Activated CD8-positive, alpha-beta memory T cell treated with anti-CD3 and anti-CD28 coated beads, Interleukin-2, amount 50 U/mL, for 24 hours (primary cell): ENCODE measurements around the gene HOXB3.

ENCODE experiments used
- DNase-seq: peaks from one replicate; pipeline ENCODE4 v3.0.0-alpha.2; 2020; ENCODE audit errors: extremely low read depth

Gene HOXB3

DNA sequence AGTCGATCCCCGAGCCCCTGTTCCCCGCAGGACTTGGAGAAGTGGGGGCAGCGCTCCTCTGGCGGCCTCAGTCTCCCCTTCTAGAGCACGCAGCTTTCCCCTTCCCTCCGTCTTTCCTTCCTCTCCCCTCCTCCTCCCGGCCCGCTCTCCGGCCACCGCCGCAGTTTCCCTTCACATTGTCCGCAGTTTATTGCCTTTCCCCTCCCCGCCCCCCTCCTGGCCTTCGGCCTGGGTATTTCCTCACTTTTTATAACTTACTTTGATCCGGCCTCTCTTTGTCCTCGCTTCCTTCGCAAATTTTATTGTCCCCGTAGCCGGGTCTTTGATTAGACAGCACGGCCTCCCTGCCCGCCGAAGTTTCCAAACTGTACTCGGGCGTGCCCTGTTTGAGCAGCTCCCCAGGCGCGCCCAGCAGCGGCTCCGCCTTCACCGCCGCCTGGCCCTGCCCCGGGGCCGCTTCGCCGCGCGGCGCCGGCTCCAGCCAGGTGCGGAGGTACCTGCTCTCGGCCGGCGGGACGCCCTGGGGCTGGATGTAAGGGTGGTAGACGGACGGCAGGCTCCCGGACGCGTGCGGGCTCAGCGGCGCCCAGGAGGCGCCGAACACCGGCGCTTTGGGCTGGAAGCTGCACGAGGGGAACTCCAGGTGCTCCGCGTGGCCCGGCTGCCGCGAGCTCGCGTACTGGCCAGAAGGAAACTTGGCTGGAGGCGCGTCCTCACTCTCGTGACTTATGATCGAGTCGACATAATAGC is 35.6 kb upstream of the HOXB3 start:
- no peak for DNase-seq

- no peak for DNase-seq
Observed at GRCh38 chr17:48624544-48625494, 34.8 kb upstream of the HOXB3 start.

- DNase-seq, result no peak
Observed at GRCh38 chr17:48624118-48624517, 34.1 kb upstream of the HOXB3 start.

- no peak for DNase-seq
Observed at GRCh38 chr17:48623583-48623982, 33.5 kb upstream of the HOXB3 start.

DNA sequence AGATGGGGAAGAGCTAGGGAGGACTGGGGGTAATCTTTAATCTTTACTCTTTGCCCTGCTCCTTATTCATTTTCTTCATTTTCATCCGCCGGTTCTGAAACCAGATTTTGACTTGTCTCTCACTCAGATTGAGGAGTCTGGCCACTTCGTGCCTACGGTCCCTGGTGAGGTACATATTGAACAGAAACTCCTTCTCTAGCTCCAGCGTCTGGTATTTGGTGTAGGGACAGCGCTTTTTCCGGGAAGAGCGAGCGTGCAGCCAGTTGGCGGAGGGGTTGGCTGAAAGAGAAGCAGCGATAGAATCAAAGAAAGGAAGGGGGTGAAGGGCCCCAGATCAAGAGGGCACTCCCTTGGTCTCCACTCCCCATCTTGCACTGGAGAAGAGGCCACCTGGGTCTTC is 32.8 kb upstream of the HOXB3 start:
- no peak for DNase-seq

DNA sequence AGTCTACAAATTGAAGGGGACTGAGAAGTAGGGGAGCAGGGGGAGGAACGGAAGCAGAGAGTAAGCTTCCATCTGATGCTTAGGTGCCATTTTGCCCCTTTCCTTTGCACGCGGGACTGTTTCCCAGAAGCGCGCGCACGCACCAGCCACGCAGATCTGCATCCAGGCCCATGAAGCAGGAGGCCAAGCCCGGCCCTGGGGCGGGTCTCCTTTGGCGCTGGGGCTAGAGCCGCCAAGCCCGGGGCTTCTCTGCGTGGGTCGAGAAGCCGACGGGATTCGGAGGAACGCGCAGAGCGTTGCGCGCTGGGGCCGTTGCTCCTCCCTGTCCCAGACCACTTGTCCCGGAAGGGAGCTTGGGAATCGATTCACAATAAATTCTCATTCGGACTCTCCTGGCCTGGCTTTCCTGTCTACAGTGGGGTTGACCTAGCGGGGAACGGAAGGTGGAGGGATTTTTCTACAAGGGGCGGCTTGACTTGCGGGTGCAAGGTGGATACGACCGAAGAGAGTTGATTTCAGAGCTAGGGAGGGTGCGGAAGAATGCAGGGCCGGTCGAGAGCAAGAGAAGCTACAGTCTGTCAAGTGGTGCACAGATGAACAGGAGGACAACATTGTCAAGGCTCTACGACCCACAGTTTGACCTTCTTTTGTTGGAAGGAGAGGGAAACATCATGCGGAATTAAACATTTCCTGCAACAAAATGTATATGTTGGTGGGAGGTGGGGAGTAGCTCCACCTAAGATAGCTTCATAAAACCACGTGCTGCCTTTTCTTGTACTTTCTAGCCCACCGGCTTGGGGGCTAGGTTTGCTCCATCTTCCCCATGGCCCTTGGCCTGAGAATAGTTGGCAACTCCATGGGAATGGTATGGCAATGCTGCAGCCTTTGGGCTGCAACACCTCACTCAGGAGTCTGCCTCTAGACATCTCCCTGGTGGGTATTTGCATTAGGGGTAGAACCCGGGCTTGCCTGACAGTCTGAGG is 31.7 kb upstream of the HOXB3 start:
- no peak for DNase-seq

GRCh38 chr17:48620461-48621139 is 30.6 kb upstream of the HOXB3 start:
- no peak for DNase-seq

- no peak for DNase-seq
Observed at GRCh38 chr17:48619826-48620449, 29.9 kb upstream of the HOXB3 start.

DNA sequence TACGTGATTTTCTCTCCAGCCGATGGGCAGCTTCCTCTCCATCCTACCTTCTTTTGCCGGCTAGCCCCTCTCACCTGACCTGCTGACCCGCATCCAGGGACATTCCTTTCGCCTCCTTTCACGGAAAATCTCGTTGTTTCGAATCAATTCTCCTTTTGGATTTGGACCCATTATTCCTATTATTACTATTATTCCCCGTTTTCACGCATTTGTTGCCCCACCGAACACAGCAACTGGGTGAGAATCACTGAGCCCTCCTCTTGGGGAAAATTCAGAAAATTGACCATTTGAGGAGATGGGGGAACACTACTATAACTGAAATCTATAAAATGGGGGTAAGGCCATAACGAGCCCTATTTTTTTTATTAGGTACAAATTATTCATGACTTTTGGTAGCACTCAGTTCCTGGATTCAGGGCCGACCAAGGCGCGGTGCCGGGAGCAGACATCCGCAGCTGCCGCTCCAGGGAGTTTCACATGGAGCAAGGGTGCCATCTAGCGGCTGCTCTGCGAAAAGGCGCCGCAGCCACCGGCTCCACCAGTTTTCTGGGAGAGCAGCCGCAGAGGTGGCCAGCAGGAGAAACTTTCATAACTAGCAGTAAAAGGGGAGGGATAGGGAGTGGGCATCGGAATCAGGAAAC is 28.3 kb upstream of the HOXB3 start:
- peak; percentile 61 for DNase-seq

- DNase-seq, result no peak
Observed at GRCh38 chr17:48617471-48618255, 27.6 kb upstream of the HOXB3 start.

GRCh38 chr17:48616717-48617470 is 26.9 kb upstream of the HOXB3 start:
- DNase-seq, result no peak

DNA sequence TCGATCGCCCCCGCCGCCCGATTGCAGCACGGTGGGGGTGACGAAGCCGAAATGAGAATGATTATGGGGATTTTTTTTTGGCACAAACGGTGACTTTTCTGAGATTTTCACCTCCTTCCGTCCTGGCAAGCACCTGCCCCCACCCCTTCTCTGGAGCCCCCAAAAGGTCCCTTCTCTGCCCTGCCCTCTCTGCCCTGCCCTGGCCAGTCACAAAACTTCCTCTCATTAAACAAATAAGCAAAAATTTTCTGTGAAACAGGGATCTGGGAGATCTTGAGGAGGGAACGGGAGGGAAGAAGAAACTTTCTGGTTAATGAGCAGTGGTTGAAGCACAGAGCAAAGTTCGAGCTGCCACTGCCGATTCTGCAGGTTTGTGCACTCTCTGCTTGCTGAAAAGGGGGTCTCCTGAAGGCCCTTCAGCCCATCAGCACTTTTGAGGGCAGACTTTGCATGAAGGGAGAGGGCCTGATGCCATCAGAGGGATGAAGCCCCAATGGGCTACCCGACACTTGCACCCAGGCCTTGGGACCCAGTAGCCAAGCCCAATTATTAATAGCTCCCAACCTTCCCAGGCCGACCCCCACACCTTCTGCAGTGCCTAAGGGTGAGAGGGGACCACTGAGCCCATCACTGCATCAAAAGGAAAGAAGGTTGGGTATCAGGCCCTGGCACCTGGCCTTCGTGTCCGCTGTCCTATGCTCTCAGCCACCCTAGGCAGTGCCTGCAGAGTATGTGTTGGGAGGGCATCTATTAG is 26.1 kb upstream of the HOXB3 start:
- DNase-seq, result no peak

DNA sequence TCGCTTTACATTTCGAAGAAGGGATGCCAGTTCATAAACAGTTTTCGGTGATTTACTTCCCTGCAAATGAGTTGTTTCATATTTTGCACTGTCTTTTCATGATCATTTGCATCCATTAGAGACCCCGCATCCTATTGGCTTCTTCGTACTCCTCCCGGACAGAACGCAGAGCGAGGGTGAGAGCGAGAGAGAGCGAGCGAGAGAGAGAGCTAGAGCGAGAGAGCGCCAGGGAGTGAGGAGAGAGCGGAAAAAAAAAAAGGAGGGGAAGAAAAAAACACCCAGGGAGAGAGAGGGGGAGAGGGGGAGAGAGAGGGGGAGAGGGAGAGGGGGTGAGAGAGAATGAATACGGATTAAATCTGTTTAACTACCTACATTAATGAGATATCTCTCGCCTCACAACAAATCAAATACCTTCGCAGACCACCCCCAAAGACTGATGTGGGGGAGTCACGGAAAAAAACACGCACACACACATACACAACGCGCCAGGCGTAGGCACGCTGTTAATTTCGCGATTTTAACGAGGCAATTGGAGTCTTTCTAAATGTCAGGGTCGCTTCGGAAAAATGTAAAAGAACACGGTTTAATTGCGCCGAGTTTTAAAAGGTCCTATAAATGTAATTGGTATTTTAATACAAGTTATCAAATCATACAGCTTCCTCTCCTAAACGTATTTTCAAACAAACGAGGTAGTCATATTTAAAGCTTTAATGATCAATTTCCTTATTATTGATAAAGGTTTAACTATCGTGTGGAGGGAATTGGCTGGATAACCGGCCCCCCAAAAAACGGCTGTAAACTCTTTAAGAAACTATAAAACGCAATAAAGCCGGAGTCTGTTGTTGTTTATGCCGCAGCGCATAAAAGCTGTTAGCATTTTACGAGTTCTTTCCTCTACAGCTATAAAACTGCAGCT is 25.3 kb upstream of the HOXB3 start, which contains the start of gene HOXB8:
TSS of gene HOXB8 (minus strand) at position 246 of the 916 bp plus-strand sequence. CDS start 588 bp downstream, outside the sequence.
- no peak for DNase-seq

- DNase-seq, result no peak
Observed at GRCh38 chr17:48613862-48614694, 24.0 kb upstream of the HOXB3 start.

GRCh38 chr17:48612854-48613691 is 23.0 kb upstream of the HOXB3 start:
- DNase-seq, result no peak
